LoVo (cell line): Measurements from ENCODE around the gene SLC30A10.
A peak's percentile ranks its signal among the peaks of the same experiment; 100 is the strongest.
"Not testable (repeated sequence)": the region's sequence is repeated elsewhere in the genome, so short reads cannot be mapped to it uniquely, and the experiment has no call there.

Source experiments
- DNase-seq: peaks from one replicate; pipeline ENCODE4 v3.0.0-alpha.2; 2016; ENCODE audit warnings: low spot score

Gene SLC30A10

GRCh38 chr1:219891846-219892245, 36.5 kb downstream of the SLC30A10 start:
- not testable (repeated sequence) for DNase-seq

GRCh38 chr1:219888667-219889066, 39.7 kb downstream of the SLC30A10 start:
- DNase-seq, result not testable (repeated sequence)

DNA sequence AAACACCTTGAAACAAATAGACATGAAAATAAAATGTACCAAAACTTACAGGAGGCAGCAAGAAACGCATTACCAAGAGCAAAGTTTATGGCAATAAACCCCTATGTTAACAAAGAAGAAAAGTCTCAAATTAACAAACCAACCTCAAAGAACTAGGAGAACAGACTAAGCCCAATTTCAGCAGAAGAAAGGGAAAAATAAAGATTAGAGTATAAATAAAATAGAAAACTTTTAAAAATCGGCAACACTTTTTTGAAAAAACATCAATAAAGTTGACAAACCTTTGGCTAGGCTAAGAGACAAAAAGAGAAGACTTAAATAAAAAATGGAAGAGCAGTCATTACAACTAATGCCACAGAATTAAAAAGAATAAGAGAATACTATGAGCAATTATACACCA, 42.7 kb downstream of the SLC30A10 start:
- DNase-seq, result no peak

DNA sequence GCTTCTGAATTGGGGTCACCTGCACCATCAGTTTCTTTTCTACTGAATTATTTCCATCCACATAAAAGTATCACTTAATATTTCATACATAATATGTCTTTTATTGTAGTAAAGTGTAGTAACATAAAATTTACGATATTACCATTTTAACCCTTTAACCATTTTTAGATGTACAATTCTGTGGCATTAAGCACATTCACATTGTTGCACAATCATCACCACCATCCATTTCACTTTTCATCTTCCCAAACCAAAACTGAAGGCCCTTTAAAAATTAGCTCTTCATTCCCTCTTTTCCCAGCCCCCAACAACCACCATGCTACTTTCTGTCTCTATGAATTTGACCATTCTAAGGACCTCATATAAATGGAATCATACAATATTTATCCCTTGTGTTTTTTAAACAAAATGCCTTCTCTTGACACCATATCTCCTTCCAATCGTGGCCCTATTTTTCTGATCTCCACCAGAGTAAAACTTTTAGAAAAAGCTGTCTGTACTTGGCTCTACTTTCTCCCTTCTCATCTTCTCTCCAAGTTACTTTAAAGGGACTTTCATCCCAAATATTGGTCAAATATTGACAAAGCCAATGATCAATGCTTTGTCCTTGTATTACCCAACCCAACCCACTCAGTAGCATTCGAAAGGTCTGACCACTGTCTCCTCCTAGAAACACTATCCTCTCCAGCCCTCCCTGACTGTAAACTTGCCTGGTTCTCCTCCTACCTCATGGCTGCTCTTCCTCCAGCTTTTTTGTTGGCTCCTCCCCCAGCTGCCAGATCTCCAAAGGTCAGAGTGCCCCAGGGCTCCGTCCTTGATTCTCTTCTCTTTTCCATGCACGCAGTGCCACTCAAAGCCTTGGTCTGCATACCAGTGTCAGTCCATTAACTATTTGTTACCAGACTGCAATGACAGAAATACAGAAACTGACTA, 44.7 kb downstream of the SLC30A10 start:
- DNase-seq, result no peak

GRCh38 chr1:219882755-219883154, 45.6 kb downstream of the SLC30A10 start:
- no peak for DNase-seq

DNA sequence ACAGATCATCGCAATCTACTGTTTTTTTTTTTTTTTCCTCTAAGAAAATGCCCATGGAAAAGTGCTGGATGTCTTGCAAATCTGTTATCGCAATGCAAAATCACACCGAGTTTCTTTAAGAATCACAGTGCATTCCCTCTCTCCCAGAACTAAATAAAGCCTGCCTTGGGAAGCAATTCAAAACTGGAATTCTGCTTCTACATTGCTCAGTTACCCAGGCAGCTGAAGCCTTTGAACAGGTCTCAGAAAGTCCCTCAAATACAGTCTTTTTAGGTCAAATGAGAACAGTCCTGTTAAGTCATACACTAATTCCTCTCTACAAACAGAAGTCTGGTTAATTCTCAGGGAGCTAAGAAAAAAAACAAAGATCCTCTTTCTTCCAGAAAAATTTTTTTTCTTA, 46.3 kb downstream of the SLC30A10 start:
- no peak for DNase-seq

GRCh38 chr1:219880765-219881457, 47.4 kb downstream of the SLC30A10 start:
- DNase-seq, result no peak

DNA sequence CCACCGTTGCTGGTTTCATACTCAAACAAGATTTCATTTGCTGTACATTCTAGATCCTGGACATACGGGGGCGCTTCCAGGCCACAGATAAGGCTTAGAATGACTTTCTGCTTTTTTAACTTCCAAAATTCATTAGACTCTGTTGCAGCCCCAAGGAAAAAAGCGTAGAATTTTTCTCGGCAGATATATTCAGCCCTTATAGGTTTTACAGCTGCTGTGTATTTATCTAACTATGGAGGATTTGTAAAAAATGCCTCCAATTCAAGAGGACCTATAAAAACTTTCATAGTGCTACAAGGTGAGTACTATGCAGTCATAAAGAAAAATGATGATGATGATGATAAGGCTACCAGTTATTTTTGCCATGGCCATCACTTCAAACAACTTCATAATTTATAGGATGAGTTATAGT, 51.6 kb downstream of the SLC30A10 start:
- peak; percentile 32 for DNase-seq

- no peak for DNase-seq
Observed at GRCh38 chr1:219875860-219876259, 52.5 kb downstream of the SLC30A10 start.

DNA sequence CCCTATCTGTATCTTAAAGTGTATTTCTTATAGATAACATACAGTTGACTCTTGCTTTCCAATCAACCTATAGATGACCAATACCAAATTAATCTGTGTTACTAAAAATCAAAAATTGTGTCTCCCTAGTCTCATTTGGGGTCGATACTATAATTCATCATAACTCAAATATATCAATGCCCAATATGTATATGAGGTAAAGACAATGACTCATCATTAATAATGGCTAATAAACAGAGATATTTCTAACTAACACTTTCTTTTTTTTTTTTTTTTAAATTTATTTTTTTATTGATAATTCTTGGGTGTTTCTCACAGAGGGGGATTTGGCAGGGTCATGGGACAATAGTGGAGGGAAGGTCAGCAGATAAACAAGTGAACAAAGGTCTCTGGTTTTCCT, 55.8 kb downstream of the SLC30A10 start:
- not testable (repeated sequence) for DNase-seq

- no peak for DNase-seq
Observed at GRCh38 chr1:219871427-219872057, 56.8 kb downstream of the SLC30A10 start.

GRCh38 chr1:219868615-219869014, 59.7 kb downstream of the SLC30A10 start:
- not testable (repeated sequence) for DNase-seq
